Lung (tissue), 12 donors: ENCODE data around the gene HMGXB4. TPM values are rescaled to one million over a fixed set of nuclear protein-coding genes. Genes with fewer than 3 reads are reported as not detected.

Experiments used
- ATAC-seq: fragments of 200-7000 bp; cut with Tn5 transposase; one replicate; pipeline ENCODE4 v1.9.1; 2020; ENCODE audit warnings: moderate number of reproducible peaks; ENCODE audit not compliant: insufficient read depth, low FRiP score
- DNase-seq, 3 donors: peaks; one replicate each; pipeline ENCODE4 v3.0.0-alpha.2; 2013 to 2017
- H3K27ac ChIP-seq, 2 donors: one replicate each; pipeline ENCODE4 v1.5.1; 2013; ENCODE audit warnings: mild to moderate bottlenecking in 2 of 2, moderate library complexity in 2 of 2, control low read depth in 1 of 2, inconsistent platforms in 1 of 2, low read depth in 1 of 2, low read length in 1 of 2
- H3K27me3 ChIP-seq, 3 donors: one replicate each; pipeline ENCODE4 v1.5.1; 2013; ENCODE audit warnings: low read length in 2 of 3; ENCODE audit not compliant: control insufficient read depth in 3 of 3, insufficient read depth in 3 of 3
- H3K36me3 ChIP-seq, 4 donors: one replicate each; pipeline ENCODE4 v1.5.1; 2013; ENCODE audit warnings: low read length in 4 of 4, mild to moderate bottlenecking in 1 of 4, moderate library complexity in 1 of 4; ENCODE audit not compliant: control insufficient read depth in 4 of 4, insufficient read depth in 4 of 4
- H3K4me1 ChIP-seq, 5 donors: one replicate each; pipeline ENCODE4 v1.5.1; 2013; ENCODE audit warnings: low read length in 5 of 5, mild to moderate bottlenecking in 2 of 5, moderate library complexity in 1 of 5; ENCODE audit not compliant: control insufficient read depth in 5 of 5, insufficient read depth in 5 of 5
- H3K4me3 ChIP-seq: one replicate; pipeline ENCODE4 v1.5.1; 2013; ENCODE audit warnings: mild to moderate bottlenecking, control low read depth, moderate library complexity
- H3K9ac ChIP-seq, 2 donors: one replicate each; pipeline ENCODE4 v1.5.1; 2013; ENCODE audit warnings: low read length in 2 of 2, control low read depth in 1 of 2; ENCODE audit not compliant: insufficient read depth in 1 of 2
- H3K9me3 ChIP-seq, 4 donors: one replicate each; pipeline ENCODE4 v1.5.1; 2013; ENCODE audit warnings: low read length in 3 of 4, mild to moderate bottlenecking in 1 of 4, moderate library complexity in 1 of 4; ENCODE audit not compliant: control insufficient read depth in 4 of 4, insufficient read depth in 3 of 4
- WGBS, 2 donors: extraction: QIAGEN DNeasy Blood & Tissue Kit; methylation state at CpG; one replicate each; pipeline ENCODE4 v1.1.7; 2013; 5-methylcytosine and 5-hydroxymethylcytosine counted together
- polyA plus RNA-seq, 2 donors: library from polyadenylated mRNA; stranded (reverse); fragments of 200-250 nt; gene quantifications; one replicate each; pipeline ENCODE4 v1.2.1, GENCODE V29; 2013
- total RNA-seq, 2 donors: library from RNA; depleted of rRNA in 1 of 2; stranded (reverse); fragments of >200 nt in 1 of 2; gene quantifications; one replicate each; pipeline ENCODE4 v1.2.1, GENCODE V29; 2014 to 2021
- TF ChIP-seq, protein P1 (sequence below): IDR thresholded peaks from 2 replicates; pipeline ENCODE4 v1.5.1; 2012; ENCODE audit warnings: mild to moderate bottlenecking; ENCODE audit errors: control extremely low read depth, extremely low read depth
- donor health status: control.
- donor health status: control.
- donor health status: Bipolar disorder and iron deficiency.
- donor health status: healthy.
- donor health status: DM: yes; HTN: yes; CAD: no.

Gene HMGXB4
- total and polyA plus RNA-seq, 4 donors, result 7.6 to 24.5 (median 12.3) TPM

DNA sequence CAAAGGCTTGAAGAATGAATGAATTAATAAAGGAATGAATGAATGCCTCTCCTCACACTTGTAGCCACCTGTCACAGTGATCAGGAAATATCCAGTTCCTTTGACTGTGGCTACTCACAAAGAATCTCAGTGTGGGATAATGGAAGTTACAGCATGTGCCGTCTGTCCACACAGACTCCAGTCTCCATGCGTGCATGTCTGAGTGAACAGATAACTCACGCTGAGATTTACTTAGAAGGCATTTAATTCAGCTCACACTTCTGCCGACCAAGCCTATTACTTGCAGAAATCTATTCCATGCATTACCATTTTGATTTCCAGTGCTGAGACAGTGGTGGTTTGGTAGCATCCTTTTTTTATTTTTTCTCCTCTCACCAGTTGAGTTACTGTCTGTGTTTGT, 32.3 kb upstream of the HMGXB4 start:
- 79 to 84% methylated on average over 4 of the region's 4 CpGs for WGBS, 2 donors
- no peak for DNase-seq
- peaks cover 0 to 2% (median 0%) of the 10 kb centered on the region in 4 donors for H3K9me3 ChIP-seq

DNA sequence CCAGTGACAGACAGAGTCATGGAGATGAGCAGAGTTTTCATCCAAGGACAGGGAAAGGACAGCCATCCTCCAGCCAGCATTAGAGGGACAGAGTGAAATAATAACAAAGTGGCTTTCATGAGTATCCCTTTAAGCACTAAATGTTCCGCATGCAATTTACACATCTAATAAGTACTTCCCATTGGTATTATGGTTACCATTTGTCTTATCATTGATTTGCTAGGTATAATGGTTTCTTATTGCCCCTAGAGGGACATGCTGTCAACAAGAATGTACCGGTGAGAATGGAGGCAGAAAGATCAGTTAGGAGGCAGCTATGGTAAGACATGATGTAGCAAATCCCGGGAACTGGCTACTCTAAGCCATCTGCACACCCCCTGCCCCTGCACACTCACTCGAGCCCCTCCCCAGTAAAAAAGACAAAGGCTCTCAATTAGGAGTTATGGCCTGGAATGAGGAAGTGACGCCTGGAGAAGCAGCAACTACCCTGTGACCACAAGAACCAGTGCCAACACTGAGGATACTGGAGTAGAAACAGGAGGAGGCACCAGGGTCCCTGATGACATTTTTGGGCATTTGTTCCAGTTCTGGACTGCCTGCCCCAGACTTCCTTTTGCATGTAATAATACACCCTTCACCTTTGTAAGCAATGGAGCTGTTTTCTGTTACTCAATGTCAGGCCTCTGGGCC, 30.2 kb upstream of the HMGXB4 start:
- H3K36me3 ChIP-seq, result no peaks in the 10 kb centered on the region
- no peaks in the 10 kb centered on the region for H3K4me1 ChIP-seq
- no peak for DNase-seq
- H3K9me3 ChIP-seq, result peaks cover 0 to 2% (median 0%) of the 10 kb centered on the region in 4 donors
- H3K27ac ChIP-seq, result no peak overlapping the region
- TF ChIP-seq, protein P1, sequence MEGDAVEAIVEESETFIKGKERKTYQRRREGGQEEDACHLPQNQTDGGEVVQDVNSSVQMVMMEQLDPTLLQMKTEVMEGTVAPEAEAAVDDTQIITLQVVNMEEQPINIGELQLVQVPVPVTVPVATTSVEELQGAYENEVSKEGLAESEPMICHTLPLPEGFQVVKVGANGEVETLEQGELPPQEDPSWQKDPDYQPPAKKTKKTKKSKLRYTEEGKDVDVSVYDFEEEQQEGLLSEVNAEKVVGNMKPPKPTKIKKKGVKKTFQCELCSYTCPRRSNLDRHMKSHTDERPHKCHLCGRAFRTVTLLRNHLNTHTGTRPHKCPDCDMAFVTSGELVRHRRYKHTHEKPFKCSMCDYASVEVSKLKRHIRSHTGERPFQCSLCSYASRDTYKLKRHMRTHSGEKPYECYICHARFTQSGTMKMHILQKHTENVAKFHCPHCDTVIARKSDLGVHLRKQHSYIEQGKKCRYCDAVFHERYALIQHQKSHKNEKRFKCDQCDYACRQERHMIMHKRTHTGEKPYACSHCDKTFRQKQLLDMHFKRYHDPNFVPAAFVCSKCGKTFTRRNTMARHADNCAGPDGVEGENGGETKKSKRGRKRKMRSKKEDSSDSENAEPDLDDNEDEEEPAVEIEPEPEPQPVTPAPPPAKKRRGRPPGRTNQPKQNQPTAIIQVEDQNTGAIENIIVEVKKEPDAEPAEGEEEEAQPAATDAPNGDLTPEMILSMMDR, result no peak
- ATAC-seq, result no peak
- H3K27me3 ChIP-seq, result no peaks in the 10 kb centered on the region
- WGBS, 2 donors, result 62% methylated on average over 5 of the region's 5 CpGs
- H3K4me3 ChIP-seq, result no peak overlapping the region
- H3K9ac ChIP-seq, result no peak overlapping the region

More for the DNA sequence above, 32.3 kb upstream of the HMGXB4 start:
- H3K4me3 ChIP-seq, result no peak overlapping the region
- no peaks in the 10 kb centered on the region for H3K27me3 ChIP-seq
- H3K9ac ChIP-seq, result no peak overlapping the region
- H3K36me3 ChIP-seq, result no peaks in the 10 kb centered on the region
- H3K4me1 ChIP-seq, result no peaks in the 10 kb centered on the region
- no peak for ATAC-seq
- no peak overlapping the region for H3K27ac ChIP-seq
- TF ChIP-seq, protein P1, result no peak

DNA sequence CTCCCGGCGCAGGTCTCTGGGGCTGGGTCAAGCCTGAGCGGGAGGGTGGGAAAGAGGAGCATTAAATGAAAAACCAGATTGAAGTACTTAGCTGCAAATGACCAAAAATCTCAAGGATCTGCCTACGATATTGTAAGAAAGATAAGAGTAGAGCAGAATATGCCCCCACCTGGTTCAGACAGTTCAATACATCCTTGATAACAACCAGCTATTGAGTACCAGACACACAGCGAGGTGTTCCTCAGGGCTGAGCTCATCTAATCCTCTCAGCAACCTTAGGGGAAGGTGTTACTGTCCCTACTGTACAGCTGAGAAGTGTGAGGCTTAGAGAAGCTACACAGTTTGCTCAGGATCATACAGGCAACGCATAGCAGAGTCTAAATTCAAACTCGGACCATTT, 27.4 kb upstream of the HMGXB4 start:
- Histone ChIP-seq H3K27ac (no peak overlapping the region), H3K27me3 (no peaks in the 10 kb centered on the region), H3K9me3 (peaks cover 0 to 2% (median 0%) of the 10 kb centered on the region in 4 donors), H3K4me1 (no peaks in the 10 kb centered on the region), H3K4me3 (no peak overlapping the region), H3K36me3 (no peaks in the 10 kb centered on the region), H3K9ac (no peak overlapping the region)
- ATAC-seq (no peak), DNase-seq (no peak)
- 80 to 86% methylated on average over 7 of the region's 7 CpGs for WGBS, 2 donors
- TF ChIP-seq, protein P1, result no peak

DNA sequence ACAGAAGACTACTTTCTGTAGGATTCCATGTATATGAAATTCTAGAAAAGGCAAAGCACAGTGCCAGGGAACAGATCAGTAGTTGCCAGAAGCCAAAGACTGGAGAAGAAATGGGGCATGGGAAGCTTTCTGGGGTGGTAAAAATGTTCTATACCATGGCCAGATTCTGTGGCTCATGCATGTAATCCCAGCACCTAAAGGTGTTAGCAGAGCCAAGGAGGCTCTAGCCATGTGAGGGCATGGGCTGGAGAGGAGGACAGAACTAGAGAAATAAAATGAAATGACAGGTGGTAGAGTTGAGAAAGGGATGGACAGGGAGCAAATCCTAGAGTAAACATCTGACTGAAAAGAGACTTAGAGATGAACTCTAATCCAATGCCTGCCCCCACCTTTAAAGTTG, 26.9 kb upstream of the HMGXB4 start:
- no peak overlapping the region for H3K4me3 ChIP-seq
- no peak overlapping the region for H3K27ac ChIP-seq
- H3K9me3 ChIP-seq, result peaks cover 0 to 2% (median 0%) of the 10 kb centered on the region in 4 donors
- ATAC-seq (no peak), DNase-seq (no peak)
- TF ChIP-seq, protein P1, result no peak
- H3K36me3 ChIP-seq, result no peaks in the 10 kb centered on the region
- H3K4me1 ChIP-seq, result no peaks in the 10 kb centered on the region
- no peaks in the 10 kb centered on the region for H3K27me3 ChIP-seq
- H3K9ac ChIP-seq, result no peak overlapping the region
